B cell (primary cell): ENCODE measurements around the gene DNAJB8.

Experiments used
- EZH2 ChIP-seq: IDR thresholded peaks from 2 replicates; pipeline ENCODE4 v1.6.1; 2012; ENCODE audit warnings: borderline replicate concordance, low read depth, mild to moderate bottlenecking, moderate library complexity, low read length; ENCODE audit not compliant: insufficient read depth, poor library complexity, severe bottlenecking
- TF ChIP-seq, protein P1 (sequence below): fragments of 200-600 bp; IDR thresholded peaks from one replicate; pipeline ENCODE4 v1.8.0; 2022; ENCODE audit warnings: antibody characterized with exemption, mild to moderate bottlenecking

DNA sequence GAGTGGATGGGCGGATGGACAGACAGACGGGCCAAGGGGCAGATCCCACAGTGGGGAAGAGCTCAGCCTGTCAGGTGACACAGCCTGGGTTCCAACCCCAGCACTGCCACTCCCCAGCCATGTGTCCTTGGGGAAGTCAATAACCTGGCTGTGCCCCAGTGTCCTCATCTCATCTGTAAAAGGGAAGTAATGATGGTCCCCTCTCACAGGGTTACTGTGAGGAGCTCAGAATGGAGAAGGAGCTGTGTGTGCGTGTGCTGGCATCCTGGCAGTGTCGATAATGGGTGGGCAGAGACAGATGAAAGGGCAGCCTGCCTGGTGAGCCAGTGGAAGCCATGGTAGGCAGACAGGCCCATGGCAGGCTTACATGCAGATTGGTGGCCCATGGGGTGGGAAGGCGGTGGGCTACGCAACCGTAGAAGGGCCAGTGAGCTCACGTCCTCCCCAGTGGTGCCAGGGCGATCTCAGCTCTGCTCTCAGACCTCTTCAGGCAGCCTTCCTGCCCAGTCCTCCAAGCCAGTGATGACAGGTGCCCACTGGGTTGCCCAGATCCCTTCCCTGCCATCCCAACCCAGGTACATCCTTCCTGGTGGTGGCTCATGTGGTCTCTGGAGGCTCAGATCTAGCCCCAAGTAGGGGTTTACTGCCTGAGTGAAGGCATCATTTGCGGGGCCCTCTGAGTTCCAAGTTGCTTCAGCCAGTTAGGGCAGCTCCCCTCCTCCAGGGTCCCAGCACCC lies 2.3 kb upstream of the DNAJB8 start:
- TF ChIP-seq, protein P1, sequence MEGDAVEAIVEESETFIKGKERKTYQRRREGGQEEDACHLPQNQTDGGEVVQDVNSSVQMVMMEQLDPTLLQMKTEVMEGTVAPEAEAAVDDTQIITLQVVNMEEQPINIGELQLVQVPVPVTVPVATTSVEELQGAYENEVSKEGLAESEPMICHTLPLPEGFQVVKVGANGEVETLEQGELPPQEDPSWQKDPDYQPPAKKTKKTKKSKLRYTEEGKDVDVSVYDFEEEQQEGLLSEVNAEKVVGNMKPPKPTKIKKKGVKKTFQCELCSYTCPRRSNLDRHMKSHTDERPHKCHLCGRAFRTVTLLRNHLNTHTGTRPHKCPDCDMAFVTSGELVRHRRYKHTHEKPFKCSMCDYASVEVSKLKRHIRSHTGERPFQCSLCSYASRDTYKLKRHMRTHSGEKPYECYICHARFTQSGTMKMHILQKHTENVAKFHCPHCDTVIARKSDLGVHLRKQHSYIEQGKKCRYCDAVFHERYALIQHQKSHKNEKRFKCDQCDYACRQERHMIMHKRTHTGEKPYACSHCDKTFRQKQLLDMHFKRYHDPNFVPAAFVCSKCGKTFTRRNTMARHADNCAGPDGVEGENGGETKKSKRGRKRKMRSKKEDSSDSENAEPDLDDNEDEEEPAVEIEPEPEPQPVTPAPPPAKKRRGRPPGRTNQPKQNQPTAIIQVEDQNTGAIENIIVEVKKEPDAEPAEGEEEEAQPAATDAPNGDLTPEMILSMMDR, result no peak
- TF ChIP-seq EZH2, result no peak
